Activated T-cell treated with anti-CD3 and anti-CD28 coated beads, Interleukin-2, amount 50 U/mL, for 72 hours (primary cell): Measurements from ENCODE around the gene VPS8. TPM values are rescaled to one million over a fixed set of nuclear protein-coding genes. Genes with fewer than 3 reads are reported as not detected.

ENCODE experiments used
- ATAC-seq, 2 donors: fragments of 150-1000 bp; cut with Tn5 transposase; replicated peaks in 1 of 2; 2 replicates each; pipeline ENCODE4 v1.10.0; 2021; ENCODE audit warnings: moderate library complexity in 2 of 2, mild to moderate bottlenecking in 1 of 2
- DNase-seq, 2 donors: peaks; one replicate each; pipeline ENCODE4 v3.0.0; 2021 to 2022; ENCODE audit warnings: mixed read lengths in 1 of 2
- H3K27ac Mint-ChIP-seq: one replicate; pipeline ENCODE4 v1.8.0; 2022; ENCODE audit warnings: mild to moderate bottlenecking, moderate library complexity, mixed read lengths
- H3K27me3 Mint-ChIP-seq: one replicate; pipeline ENCODE4 v1.8.0; 2022; ENCODE audit warnings: low read depth, mixed read lengths
- H3K36me3 Mint-ChIP-seq, 2 donors: one replicate each; pipeline ENCODE4 v1.8.0; 2022; ENCODE audit warnings: mixed read lengths in 2 of 2, mild to moderate bottlenecking in 1 of 2; ENCODE audit not compliant: insufficient read depth in 2 of 2
- H3K4me1 Mint-ChIP-seq: one replicate; pipeline ENCODE4 v1.8.0; 2022; ENCODE audit warnings: low read depth, mixed read lengths
- H3K4me3 Mint-ChIP-seq, 2 donors: one replicate each; pipeline ENCODE4 v1.8.0; 2022; ENCODE audit warnings: mild to moderate bottlenecking in 2 of 2, mixed read lengths in 2 of 2, moderate library complexity in 2 of 2
- H3K9me3 Mint-ChIP-seq, 2 donors: one replicate each; pipeline ENCODE4 v1.8.0; 2022; ENCODE audit warnings: mixed read lengths in 2 of 2
- total RNA-seq, 2 donors: library from RNA; stranded (reverse); gene quantifications; one replicate each; pipeline ENCODE4 v1.2.3, GENCODE V29; 2022

VPS8 gene
- total RNA-seq, 2 donors from 2014 or later, result 86.6 to 104 TPM

GRCh38 chr3:184907681-184908649 is 96.0 kb downstream of the VPS8 start:
- Mint-ChIP-seq H3K27ac (no peak overlapping the region), H3K4me1 (no peaks in the 10 kb centered on the region), H3K36me3 (peaks cover 3 to 8% of the 10 kb centered on the region in 2 donors), H3K4me3 (no peak overlapping the region), H3K9me3 (peaks cover 0 to 1% of the 10 kb centered on the region in 2 donors), H3K27me3 (no peaks in the 10 kb centered on the region)
- ATAC-seq (no peak), DNase-seq (no peak)

- no peak for DNase-seq
- Mint-ChIP-seq H3K27me3 (no peaks in the 10 kb centered on the region), H3K4me3 (no peak overlapping the region), H3K4me1 (no peaks in the 10 kb centered on the region), H3K27ac (no peak overlapping the region), H3K9me3 (peaks cover 0 to under 1% of the 10 kb centered on the region in 2 donors), H3K36me3 (peaks cover 3 to 8% of the 10 kb centered on the region in 2 donors)
- no peak for ATAC-seq
Observed at GRCh38 chr3:184908859-184909258, 96.9 kb downstream of the VPS8 start.

- H3K4me3 Mint-ChIP-seq, result no peak overlapping the region
- H3K27ac Mint-ChIP-seq, result no peak overlapping the region
- H3K9me3 Mint-ChIP-seq, result no peaks in the 10 kb centered on the region
- peaks cover 0 to 4% of the 10 kb centered on the region in 2 donors for H3K36me3 Mint-ChIP-seq
- H3K4me1 Mint-ChIP-seq, result no peaks in the 10 kb centered on the region
- no peak for DNase-seq
- no peaks in the 10 kb centered on the region for H3K27me3 Mint-ChIP-seq
- no peak for ATAC-seq
Observed at GRCh38 chr3:184910664-184911063, 98.7 kb downstream of the VPS8 start.

- Mint-ChIP-seq H3K4me1 (no peaks in the 10 kb centered on the region), H3K36me3 (peaks cover 2 to 5% of the 10 kb centered on the region in 2 donors), H3K27ac (no peak overlapping the region), H3K4me3 (no peak overlapping the region), H3K9me3 (no peaks in the 10 kb centered on the region), H3K27me3 (no peaks in the 10 kb centered on the region)
- DNase-seq (no peak), ATAC-seq (no peak)
Observed at GRCh38 chr3:184911570-184911969, 99.6 kb downstream of the VPS8 start.

DNA sequence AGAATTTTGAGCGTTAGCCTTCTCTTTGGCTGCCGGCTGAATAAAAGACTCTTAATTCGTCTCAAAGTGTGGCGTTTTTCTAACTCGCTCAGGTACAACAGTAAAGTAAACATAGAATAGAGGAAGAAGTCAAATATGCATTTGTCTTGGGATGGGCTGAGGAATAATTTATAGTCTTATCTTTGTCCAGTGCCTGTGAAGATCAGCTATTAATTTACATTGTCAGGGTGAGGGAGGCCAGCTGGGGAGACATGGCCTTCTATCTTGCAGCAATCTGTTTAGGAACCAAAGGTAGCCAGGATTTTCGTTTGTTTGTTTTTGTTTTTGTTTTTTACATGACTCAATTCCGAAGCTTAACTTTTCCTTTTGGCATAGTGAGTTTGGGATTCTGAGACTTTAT is 100.2 kb downstream of the VPS8 start:
- Mint-ChIP-seq H3K4me3 (no peak overlapping the region), H3K27me3 (no peaks in the 10 kb centered on the region), H3K9me3 (no peaks in the 10 kb centered on the region), H3K4me1 (no peaks in the 10 kb centered on the region), H3K36me3 (peaks cover 2 to 5% of the 10 kb centered on the region in 2 donors), H3K27ac (no peak overlapping the region)
- no peak for DNase-seq
- ATAC-seq, result no peak

DNA sequence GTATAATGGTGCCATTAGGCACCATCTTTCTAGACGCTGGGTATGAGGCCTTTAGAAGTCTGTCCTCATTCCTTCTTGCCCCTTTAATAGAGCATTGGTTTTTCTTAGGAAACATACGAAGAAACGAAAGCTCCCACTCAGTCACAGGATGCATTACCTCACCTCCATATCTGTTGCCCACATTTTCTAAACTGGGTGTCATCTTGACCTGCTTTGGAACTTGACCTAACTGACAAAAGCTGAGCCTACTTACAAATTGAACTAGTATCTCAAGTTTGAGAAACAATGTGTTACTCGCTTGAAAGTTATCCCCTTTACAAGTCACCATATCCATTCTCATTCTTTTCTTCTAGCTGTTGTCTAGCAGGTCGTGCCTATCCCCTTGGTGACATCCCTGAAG is 102.7 kb downstream of the VPS8 start:
- no peak for DNase-seq
- ATAC-seq, result no peak
- Mint-ChIP-seq H3K36me3 (peaks cover 2 to 5% of the 10 kb centered on the region in 2 donors), H3K27me3 (no peaks in the 10 kb centered on the region), H3K4me1 (no peaks in the 10 kb centered on the region), H3K4me3 (no peak overlapping the region), H3K9me3 (no peaks in the 10 kb centered on the region), H3K27ac (no peak overlapping the region)

DNA sequence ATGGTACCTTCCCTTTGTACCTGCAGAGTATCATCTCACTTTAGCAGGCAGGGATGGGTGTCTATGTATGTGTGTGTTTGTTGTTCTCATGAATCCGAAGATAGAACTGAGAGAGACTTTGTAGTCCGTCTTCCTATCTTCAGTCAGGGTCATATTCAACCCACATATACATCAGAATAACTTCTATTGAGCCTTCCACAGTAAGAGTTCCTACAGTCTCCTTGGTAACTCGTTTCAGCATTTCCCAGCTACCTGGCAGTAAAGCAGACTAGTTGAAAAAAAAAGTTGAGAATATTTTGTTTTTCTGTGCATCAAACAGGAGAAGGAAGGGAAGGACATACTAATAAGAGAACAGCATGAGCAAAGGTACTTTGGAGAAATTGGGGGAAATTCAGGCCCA is 106.8 kb downstream of the VPS8 start:
- H3K36me3 Mint-ChIP-seq, result peaks cover 3 to 5% of the 10 kb centered on the region in 2 donors
- H3K9me3 Mint-ChIP-seq, result no peaks in the 10 kb centered on the region
- ATAC-seq (no peak), DNase-seq (no peak)
- H3K4me1 Mint-ChIP-seq, result no peaks in the 10 kb centered on the region
- no peak overlapping the region for H3K27ac Mint-ChIP-seq
- H3K4me3 Mint-ChIP-seq, result no peak overlapping the region
- H3K27me3 Mint-ChIP-seq, result no peaks in the 10 kb centered on the region

DNA sequence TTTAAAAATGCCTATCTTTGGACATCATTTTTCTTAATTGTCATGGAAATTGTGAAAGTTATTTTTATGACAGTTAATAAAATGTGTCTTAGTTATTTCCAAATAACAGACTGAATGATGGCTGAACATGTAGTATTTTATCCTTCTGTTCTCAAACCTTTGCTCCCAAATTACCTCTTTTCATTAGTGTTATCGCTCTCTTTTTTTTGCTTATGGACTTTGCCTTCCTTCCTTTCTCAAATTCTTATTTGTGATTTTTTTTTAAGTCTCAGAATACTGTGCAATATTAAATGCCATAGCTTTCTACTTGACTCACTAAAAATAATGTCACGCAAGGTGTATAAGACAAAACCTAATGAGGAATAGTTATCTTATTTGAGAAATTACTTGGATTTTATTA is 107.7 kb downstream of the VPS8 start:
- ATAC-seq, result no peak
- Mint-ChIP-seq H3K4me3 (no peak overlapping the region), H3K4me1 (no peaks in the 10 kb centered on the region), H3K27ac (peak overlapping the region; percentile 77), H3K27me3 (no peaks in the 10 kb centered on the region), H3K9me3 (no peaks in the 10 kb centered on the region), H3K36me3 (peaks cover 3% of the 10 kb centered on the region in 2 donors)
- DNase-seq, result no peak

- DNase-seq (no peak), ATAC-seq (no peak)
- peaks cover 3 to 5% of the 10 kb centered on the region in 2 donors for H3K36me3 Mint-ChIP-seq
- H3K27ac Mint-ChIP-seq, result no peak overlapping the region
- no peaks in the 10 kb centered on the region for H3K9me3 Mint-ChIP-seq
- no peaks in the 10 kb centered on the region for H3K27me3 Mint-ChIP-seq
- no peak overlapping the region for H3K4me3 Mint-ChIP-seq
- no peaks in the 10 kb centered on the region for H3K4me1 Mint-ChIP-seq
Observed at GRCh38 chr3:184924547-184924946, 112.6 kb downstream of the VPS8 start.

GRCh38 chr3:184927796-184928315 is 115.9 kb downstream of the VPS8 start:
- Mint-ChIP-seq H3K9me3 (no peaks in the 10 kb centered on the region), H3K36me3 (peaks cover 3% of the 10 kb centered on the region in 2 donors), H3K27me3 (no peaks in the 10 kb centered on the region), H3K27ac (no peak overlapping the region), H3K4me3 (no peak overlapping the region), H3K4me1 (no peaks in the 10 kb centered on the region)
- no peak for DNase-seq
- no peak for ATAC-seq

- Mint-ChIP-seq H3K27me3 (no peaks in the 10 kb centered on the region), H3K27ac (no peak overlapping the region), H3K4me1 (no peaks in the 10 kb centered on the region), H3K36me3 (peaks cover 0 to 3% of the 10 kb centered on the region in 2 donors), H3K9me3 (no peaks in the 10 kb centered on the region), H3K4me3 (no peak overlapping the region)
- no peak for ATAC-seq
- DNase-seq, result no peak
Observed at GRCh38 chr3:184932777-184933176, 120.8 kb downstream of the VPS8 start.

- Mint-ChIP-seq H3K4me1 (no peaks in the 10 kb centered on the region), H3K9me3 (no peaks in the 10 kb centered on the region), H3K36me3 (peaks cover 0 to 9% of the 10 kb centered on the region in 2 donors), H3K27me3 (no peaks in the 10 kb centered on the region), H3K4me3 (no peak overlapping the region), H3K27ac (no peak overlapping the region)
- no peak for ATAC-seq
- DNase-seq, result no peak
Observed at GRCh38 chr3:184937611-184938010, 125.6 kb downstream of the VPS8 start.

DNA sequence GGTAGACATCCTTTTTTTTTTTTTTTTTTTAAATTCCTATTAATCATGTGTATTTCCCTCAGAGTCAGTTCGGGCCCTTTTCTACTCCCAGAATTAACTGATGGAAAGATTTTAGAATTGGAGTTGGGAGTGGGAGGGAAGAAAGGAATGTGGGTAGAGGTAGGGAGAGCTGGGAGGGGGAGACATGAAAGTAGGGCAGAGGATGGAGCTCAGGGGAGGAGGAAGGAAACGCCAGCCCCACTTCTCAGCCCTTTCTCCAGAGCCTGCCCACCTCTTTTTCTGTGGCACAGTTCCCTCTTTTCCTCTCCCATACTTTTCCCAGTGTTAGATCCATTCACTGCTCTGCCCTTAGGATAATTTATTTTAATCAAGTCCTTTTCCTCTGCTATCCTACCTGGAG is 129.4 kb downstream of the VPS8 start:
- Mint-ChIP-seq H3K27me3 (no peaks in the 10 kb centered on the region), H3K9me3 (no peaks in the 10 kb centered on the region), H3K27ac (no peak overlapping the region), H3K36me3 (peaks cover 0 to 6% of the 10 kb centered on the region in 2 donors), H3K4me3 (no peak overlapping the region), H3K4me1 (no peaks in the 10 kb centered on the region)
- ATAC-seq, result no peak
- DNase-seq, result no peak
